GM21619 (cell line): ENCODE data around the gene C1orf21.
A peak's percentile ranks its signal among the peaks of the same experiment; 100 is the strongest.
"Not testable (repeated sequence)": the region's sequence is repeated elsewhere in the genome, so short reads cannot be mapped to it uniquely, and the experiment has no call there.

Experiments
- ATAC-seq: cut with Tn5 transposase; IDR thresholded peaks from one replicate; pipeline ENCODE4 v1.9.1; 2021; ENCODE audit not compliant: unreplicated experiment

Gene C1orf21

GRCh38 chr1:184386312-184387068, at the start of gene C1orf21:
C1orf21 (plus strand) TSS chr1:184387029; CDS start chr1:184477510, 90,481 bp downstream.
- ATAC-seq, result peak; percentile 86

DNA sequence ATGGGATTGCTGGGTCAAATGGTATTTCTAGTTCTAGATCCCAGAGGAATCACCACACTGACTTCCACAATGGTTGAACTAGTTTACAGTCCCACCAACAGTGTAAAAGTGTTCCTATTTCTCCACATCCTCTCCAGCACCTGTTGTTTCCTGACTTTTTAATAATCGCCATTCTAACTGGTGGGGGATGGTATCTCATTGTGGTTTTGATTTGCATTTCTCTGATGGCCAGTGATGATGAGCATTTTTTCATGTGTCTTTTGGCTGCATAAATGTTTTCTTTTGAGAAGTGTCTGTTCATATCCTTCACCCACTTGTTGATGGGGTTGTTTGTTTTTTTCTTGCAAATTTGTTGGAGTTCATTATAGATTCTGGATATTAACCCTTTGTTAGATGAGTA, 49.0 kb upstream of the C1orf21 start:
- not testable (repeated sequence) for ATAC-seq

- ATAC-seq, result no peak
These were observed 45.8 kb upstream of the C1orf21 start for GRCh38 chr1:184340984-184341383.

DNA sequence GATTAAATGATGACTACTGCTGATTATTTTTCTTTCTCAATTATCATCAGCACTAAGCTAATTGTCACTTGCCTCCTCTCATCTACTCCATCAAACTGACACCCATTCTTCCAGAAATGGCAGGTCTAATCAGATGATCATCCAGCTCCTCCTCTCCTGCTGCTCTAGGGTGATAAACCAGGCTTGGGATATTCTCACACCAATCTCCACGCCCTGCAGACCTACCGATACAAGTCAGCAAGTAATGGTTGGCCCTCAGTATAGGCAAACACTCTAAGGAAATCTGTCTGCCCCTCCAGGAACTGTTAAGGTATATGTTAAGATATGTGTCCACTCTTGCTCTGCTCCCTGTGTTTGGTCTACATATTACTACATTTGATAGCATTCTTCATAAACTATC, 36.3 kb upstream of the C1orf21 start:
- no peak for ATAC-seq

- no peak for ATAC-seq
These were observed 35.3 kb upstream of the C1orf21 start for GRCh38 chr1:184351416-184351975.

GRCh38 chr1:184352776-184353175, 34.1 kb upstream of the C1orf21 start:
- ATAC-seq, result no peak

DNA sequence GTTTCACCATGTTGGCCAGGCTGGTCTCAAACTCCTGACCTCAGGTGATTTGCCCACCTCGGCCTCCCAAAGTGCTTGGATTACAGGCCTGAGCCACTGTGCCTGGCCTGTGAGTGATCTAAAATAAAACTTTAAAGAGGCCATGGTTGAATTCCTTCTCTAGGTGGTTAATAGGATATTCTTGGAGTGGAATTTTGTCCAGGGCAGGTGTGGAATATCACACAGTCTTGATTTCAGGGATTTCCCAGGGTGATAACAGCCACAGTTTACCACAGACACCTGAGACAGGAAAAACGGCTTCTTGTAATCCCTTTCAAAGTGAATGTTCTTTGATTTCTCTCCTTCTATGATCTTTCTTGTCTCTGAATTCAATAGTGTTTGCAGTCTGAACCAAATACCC, 32.1 kb upstream of the C1orf21 start:
- ATAC-seq, result no peak

- ATAC-seq, result no peak
These were observed 29.9 kb upstream of the C1orf21 start for GRCh38 chr1:184356891-184357290.

GRCh38 chr1:184358256-184358655, 28.6 kb upstream of the C1orf21 start:
- no peak for ATAC-seq

DNA sequence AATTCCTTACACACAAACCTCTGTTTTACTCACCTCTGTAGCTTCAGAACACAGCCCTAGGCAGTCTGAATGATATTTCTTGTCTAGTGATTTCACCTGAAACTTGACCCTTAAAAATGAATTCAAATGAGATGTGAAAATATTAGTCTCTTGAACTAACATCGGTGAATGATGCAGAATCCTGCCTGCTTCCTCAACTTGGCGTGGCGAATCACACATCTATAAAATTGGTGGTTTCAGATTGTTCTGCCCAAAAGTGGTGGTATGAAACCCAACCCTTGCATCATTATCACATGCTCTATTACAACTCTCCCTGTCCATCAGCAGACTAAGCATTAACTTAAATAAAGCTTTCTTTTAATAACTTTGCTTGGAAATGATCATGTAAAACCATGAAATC, 26.9 kb upstream of the C1orf21 start:
- ATAC-seq, result no peak

DNA sequence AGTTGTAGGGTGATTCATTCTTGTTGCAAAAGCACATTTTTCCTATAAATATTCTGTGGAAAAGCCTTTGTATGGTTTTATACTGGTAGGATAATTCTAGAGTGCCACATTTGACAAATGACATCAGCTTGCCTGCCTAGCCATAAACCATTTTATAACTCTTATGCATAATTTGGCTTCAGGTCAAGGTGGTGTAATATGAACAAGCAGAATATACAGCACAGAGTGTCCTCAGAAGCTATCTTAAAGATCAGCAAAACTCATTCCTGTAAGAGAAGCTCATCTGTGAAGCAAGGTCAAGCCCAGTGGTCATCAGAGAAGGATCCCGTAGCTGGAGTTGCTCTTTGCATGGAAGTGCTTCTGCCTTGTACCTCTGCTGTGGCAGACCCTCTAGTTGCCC, 24.0 kb upstream of the C1orf21 start:
- no peak for ATAC-seq

GRCh38 chr1:184365699-184366098, 21.1 kb upstream of the C1orf21 start:
- no peak for ATAC-seq

- ATAC-seq, result no peak
These were observed 19.8 kb upstream of the C1orf21 start for GRCh38 chr1:184366997-184367396.

DNA sequence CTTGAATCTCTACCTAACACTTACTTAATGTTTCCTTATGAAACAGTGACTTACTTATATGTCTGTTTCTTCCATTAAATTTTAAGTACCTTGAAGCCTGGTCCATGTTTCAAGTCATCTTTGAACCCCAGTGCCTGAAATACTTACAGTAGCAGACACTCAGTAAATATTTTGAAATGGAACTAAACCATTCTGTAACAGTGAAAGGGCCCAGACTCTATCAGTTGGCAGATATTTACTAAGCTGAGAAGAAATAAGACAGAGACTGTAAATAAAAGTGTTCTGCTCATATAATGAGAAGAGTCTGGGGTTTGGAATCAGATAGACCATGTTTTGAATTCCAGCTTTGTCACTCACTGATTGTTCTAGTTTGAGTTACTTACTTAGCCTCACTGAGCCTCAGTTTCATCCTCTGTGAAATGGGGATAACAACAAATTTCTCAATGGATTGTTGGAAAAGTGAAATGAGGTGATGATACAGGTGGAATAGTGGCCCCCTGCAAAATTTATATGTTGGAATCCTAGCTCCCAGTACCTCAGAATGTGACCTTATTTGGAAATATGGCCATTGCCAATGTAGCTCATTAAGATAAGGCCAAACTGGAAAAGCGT, 19.3 kb upstream of the C1orf21 start:
- ATAC-seq, result no peak

DNA sequence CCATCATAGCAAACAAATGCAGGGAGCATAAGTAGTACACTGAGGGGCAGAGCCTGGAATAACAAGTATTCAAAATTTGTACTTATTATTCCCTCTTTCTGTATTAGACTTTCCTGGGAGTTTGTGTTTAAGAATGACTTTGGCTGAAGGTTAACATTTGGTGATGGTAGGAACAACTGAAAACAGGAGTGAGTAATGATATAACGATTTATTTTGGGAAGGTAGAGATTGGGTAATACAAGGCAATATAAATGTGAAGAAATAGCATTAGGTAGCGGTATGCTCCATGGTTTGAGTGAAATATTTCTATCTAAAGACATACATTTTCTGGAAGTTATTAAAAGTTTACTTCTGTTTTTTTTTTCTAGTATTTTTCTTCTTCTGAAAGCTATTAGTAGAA, 18.5 kb upstream of the C1orf21 start:
- no peak for ATAC-seq

- ATAC-seq, result no peak
These were observed 16.0 kb upstream of the C1orf21 start for GRCh38 chr1:184370850-184371249.

DNA sequence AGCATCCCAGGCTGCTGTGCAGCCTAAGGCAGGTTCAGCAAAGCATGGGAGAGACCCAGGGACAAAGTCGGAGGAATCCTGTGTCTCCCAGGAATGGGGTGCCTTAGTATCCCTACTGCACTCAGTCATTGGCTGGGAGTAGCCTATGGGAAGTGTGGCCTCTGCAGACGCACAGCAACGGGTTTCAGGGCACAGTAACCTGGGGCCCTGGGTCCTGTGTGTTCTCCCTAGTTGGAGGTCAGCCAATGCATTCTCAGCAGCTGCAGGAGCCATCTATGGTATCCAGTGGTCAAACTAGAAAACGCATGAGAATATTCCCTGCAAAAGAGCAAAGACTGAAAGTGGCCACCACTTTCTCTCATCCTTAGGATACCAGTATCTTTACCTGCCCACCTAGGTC, 13.7 kb upstream of the C1orf21 start:
- ATAC-seq, result no peak

GRCh38 chr1:184376369-184376768, 10.5 kb upstream of the C1orf21 start:
- ATAC-seq, result no peak

DNA sequence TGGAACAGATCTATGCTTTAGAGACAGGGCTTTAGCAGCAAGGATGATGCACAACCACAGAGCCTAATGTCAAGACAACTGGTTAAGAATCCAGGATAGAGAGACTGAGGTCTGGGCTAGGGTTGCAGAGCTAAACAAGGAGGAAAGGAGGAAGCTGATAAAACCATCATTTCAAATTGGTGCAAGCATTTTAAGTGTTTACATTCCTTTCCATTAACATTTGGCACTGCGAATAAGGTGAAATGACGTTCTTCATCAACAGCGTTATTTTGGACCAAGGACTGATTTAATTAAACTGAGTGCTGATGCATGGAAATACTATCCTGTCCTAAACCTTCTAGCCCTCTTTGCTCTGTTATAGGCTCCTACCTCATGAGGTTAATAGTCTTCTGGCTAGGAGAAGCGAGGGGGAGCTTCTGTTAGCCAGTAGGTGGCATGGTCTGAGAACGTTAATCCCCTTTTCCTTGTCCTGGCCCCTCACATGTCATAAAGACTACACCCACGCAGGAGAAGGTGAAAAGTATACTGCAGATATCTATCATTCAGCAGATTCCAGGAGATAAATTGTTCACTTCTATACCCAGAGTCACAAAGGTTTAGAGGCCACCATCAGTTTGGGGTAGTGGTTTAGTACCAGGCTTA, 7.6 kb upstream of the C1orf21 start:
- no peak for ATAC-seq

- ATAC-seq, result no peak
These were observed 6.4 kb upstream of the C1orf21 start for GRCh38 chr1:184380468-184380867.

DNA sequence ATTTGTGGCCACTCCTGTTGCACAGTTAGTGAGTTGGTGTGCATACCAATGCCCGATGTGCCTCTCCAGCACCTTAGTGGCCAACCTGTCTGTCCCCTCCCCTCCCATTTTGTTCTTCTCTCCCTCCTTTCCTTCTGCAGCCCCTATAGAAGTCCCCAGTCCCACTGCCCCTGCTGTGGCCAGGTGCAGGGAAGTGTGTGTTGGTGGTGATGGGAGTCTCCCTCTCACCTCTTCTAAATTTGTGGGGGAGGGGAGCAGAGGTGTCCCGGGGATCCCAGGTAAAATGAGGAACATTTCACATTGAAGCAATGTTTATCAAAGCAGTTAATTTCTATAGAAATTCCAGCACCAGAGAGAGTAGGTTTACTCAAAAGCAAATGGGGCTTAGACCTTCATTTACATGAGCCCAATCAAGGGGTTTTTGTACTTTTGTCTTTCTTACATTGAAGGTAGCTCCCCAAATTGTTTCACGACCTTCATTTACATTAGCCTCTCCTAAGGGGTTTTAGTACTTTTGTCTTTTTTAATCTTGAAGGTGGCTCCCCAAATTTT, 3.0 kb upstream of the C1orf21 start:
- ATAC-seq, result no peak

DNA sequence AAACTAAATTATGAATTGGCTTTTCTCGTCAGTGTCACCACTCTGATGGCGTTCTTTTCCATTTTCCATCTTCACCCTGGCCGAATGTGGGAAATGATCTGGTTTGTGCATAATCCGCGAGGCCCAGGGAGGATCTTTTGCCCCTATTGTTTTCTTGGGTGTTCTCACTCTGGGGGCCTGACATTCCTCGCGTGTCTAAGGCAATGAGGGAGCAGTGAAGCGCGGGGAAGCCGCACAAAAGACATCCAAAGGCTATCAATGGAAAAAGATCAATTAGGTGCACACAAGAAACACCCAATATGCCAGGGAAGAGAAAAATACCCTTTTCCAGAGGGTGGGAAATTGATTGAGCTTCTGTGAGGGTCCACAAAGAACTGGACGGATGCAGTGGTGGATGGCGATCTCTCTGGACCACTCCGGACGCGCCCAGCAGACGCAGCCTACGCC, 941 bp upstream of the C1orf21 start:
- ATAC-seq, result no peak
